Omental fat pad (tissue), 4 donors: ENCODE data around the gene RAB14. TPM values are rescaled to one million over a fixed set of nuclear protein-coding genes. Genes with fewer than 3 reads are reported as not detected.

ENCODE experiments used
- ATAC-seq: fragments of 150-250 bp; one replicate; pipeline ENCODE4 v1.9.1; 2016; ENCODE audit warnings: mild to moderate bottlenecking, moderate library complexity; ENCODE audit not compliant: low FRiP score
- DNase-seq: peaks from one replicate; pipeline ENCODE4 v3.0.0-alpha.2; 2019; ENCODE audit warnings: low spot score
- total RNA-seq, 4 donors: library from RNA; depleted of rRNA; stranded (reverse); fragments of >200 nt; gene quantifications; one replicate each; pipeline ENCODE4 v1.1.0, GENCODE V29; 2016
- TF ChIP-seq, protein P1 (sequence below), 3 donors: fragments of 450-650 bp; IDR thresholded peaks; one replicate each; pipeline ENCODE4 v1.5.1; 2016 to 2017; ENCODE audit warnings: antibody characterized with exemption in 3 of 3, mild to moderate bottlenecking in 3 of 3, moderate library complexity in 2 of 3

RAB14 gene
- total RNA-seq, 4 donors from 2014 or later, result 31.0 to 44.8 (median 35.6) TPM

DNA sequence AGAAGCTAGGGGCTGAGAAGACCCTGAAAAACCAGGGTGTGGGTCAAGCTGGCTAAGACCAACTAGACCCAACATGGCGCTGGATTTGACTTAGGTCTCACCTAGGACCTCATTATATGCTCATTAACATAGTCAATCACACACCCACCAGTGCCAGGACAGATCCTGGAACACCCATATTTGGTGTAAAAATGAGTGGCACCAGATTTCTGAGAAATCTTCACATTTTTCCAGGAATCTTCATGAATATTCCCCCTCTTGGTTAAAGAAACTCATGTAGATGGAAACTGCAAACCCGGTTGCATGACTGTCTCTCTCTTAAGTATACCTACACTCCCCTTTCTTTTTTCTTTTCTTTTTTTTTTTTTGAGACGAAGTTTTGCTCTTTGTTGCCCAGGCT, 17.9 kb upstream of the RAB14 start:
- DNase-seq (no peak), ATAC-seq (no peak)
- TF ChIP-seq, protein P1, sequence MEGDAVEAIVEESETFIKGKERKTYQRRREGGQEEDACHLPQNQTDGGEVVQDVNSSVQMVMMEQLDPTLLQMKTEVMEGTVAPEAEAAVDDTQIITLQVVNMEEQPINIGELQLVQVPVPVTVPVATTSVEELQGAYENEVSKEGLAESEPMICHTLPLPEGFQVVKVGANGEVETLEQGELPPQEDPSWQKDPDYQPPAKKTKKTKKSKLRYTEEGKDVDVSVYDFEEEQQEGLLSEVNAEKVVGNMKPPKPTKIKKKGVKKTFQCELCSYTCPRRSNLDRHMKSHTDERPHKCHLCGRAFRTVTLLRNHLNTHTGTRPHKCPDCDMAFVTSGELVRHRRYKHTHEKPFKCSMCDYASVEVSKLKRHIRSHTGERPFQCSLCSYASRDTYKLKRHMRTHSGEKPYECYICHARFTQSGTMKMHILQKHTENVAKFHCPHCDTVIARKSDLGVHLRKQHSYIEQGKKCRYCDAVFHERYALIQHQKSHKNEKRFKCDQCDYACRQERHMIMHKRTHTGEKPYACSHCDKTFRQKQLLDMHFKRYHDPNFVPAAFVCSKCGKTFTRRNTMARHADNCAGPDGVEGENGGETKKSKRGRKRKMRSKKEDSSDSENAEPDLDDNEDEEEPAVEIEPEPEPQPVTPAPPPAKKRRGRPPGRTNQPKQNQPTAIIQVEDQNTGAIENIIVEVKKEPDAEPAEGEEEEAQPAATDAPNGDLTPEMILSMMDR (IDR thresholded peaks at IDR 0.05), result no peak

DNA sequence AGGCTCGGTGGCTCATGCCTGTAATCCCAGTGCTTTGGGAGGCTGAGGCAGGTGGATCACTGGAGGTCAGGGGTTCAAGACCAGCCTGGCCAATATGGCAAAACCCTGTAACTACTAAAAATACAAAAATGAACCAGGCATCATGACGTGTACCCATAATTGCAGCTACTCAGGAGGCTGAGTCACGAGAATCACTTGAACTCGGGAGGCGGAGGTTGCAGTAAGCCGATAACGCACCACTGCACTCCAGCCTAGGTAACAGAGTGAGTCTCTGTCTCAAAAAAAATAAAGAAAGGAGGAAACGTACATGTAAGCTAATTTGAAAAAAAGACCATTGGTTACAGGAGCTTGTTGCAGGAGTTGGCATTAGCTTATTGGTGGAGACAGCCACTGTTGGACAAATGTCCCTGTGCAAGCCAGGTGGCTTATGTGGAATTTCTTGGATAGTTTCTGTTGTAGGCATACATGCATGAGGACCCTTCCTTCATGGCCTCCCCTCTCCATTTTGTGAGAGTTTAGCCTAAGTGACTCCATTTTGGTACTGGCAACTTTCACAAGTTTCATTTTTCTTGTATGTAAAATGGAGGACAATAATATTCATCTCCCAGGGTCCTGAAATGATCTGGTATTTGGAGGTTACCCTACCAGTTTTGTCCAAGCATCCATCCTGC, 16.8 kb upstream of the RAB14 start:
- no peak for DNase-seq
- TF ChIP-seq, protein P1 (IDR thresholded peaks at IDR 0.05), result no peak
- ATAC-seq, result no peak

DNA sequence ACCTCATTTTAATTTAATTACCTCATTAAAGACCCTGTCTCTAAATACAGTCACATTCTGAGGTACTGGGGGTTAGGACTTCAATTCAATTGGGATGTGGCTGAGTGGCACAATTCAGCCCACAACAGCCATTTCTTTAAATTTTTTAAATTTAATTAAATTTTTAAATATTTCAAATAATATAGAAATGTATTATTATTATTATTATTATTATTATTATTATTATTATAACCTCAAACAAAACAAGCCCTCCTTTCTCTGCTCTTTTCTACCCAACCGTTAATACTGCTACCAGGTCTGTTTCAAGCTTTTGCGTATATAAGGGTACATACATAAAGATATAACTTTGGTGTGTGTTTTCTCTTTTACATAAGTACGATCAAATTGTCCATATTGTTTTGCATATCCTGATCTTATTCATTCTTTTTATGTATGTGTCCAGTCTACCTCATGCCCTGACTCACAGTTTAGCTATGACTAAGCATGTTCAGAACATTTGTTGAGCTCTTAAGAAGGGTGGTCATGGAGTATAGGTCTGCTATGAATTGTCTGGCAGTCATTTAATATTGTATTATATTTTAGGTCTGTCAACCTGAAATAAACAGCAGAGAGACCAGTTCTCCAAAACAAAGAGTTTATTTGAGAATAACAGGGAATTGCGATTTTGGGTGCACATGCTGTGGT, 16.1 kb upstream of the RAB14 start:
- ATAC-seq (no peak), DNase-seq (no peak)
- TF ChIP-seq, protein P1 (IDR thresholded peaks at IDR 0.05), result no peak

DNA sequence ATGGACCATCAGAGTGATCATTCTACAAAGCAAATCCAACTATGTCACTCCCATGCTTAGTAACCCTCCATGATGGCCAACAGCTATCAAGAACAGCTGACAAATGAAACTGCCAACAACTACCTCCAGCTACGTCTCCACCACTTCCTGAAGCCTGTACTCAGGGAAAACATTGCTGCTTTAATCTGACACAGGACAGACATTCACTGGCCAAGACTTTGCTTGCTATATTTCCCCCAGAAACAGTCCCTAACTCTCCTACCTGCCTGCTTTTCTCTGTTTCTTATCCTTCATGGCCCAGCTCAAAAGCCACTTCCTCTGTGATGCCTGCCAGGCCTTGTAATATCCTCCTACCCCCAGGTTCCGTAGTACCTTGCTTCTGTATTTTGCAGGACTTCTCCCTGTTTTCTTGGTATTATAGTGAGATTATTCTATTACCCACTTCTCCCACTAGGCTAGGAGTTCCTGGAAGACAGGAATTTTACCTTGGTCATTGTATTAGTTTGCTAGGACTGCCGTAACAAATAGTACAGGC, 14.7 kb upstream of the RAB14 start:
- ATAC-seq, result no peak
- TF ChIP-seq, protein P1 (IDR thresholded peaks at IDR 0.05), result no peak
- no peak for DNase-seq

- no peak for DNase-seq
- no peak for ATAC-seq
- TF ChIP-seq, protein P1 (IDR thresholded peaks at IDR 0.05), result no peak
These were observed 12.3 kb upstream of the RAB14 start for GRCh38 chr9:121214005-121214404.

DNA sequence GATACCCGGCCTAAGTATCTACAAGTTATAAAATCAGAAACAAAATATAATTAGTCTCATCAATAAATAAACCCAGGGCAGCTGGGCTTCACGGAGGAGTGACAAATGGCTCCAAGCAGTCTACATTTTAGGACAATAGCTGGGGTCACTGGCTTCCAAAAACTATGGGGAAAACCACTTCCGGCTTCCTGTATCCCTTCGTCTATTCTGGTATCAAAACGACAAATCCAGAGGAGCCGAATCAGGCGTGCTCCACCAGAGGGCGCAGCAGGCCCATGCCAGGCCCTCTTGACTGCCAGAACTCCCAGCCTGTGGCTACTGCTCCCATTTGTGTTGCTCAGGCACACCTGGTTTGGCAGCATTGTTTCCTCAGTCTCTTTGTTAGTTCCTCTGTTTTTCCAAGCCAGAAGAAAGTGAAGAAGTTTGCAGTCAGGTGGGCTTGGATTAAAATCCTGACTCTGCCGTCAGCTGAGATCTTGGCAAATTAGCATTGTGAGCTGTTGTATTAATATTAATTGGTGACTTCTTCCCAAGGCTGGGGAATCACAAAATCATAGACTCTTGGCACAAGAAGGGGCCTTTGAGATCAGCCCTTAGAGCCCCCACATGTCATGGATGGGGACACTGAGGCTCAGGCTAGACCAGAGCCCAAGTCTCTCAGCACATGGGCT, 11.6 kb upstream of the RAB14 start:
- peak; percentile 88 for ATAC-seq
- DNase-seq, result peak; percentile 44
- TF ChIP-seq, protein P1 (IDR thresholded peaks at IDR 0.05), result peak in 2 of 3 donors; percentile 32 to 67
